HG03097 (cell line): ENCODE results near the gene MAVS.
"Not testable (repeated sequence)": the region's sequence is repeated elsewhere in the genome, so short reads cannot be mapped to it uniquely, and the experiment has no call there.

Experiments used
- ATAC-seq: cut with Tn5 transposase; IDR thresholded peaks from one replicate; pipeline ENCODE4 v1.9.1; 2021; ENCODE audit not compliant: unreplicated experiment, low FRiP score

Gene MAVS

GRCh38 chr20:3876676-3877075 lies 30.0 kb downstream of the MAVS start:
- no peak for ATAC-seq

- ATAC-seq, result not testable (repeated sequence)
Observed at GRCh38 chr20:3878921-3879274, 32.3 kb downstream of the MAVS start.

GRCh38 chr20:3885715-3886114 lies 39.1 kb downstream of the MAVS start:
- ATAC-seq, result no peak

- ATAC-seq, result no peak
Observed at GRCh38 chr20:3887876-3888620, 41.4 kb downstream of the MAVS start.

GRCh38 chr20:3888622-3889488 lies 42.2 kb downstream of the MAVS start, which contains the start of gene PANK2:
PANK2 (plus strand) TSS chr20:3889387.
- ATAC-seq, result peak; percentile 94

GRCh38 chr20:3889489-3890397 lies 43.1 kb downstream of the MAVS start:
- peak; percentile 4 for ATAC-seq

- ATAC-seq, result no peak
Observed at GRCh38 chr20:3890398-3890751, 43.7 kb downstream of the MAVS start.

GRCh38 chr20:3890999-3891929 lies 44.6 kb downstream of the MAVS start:
- ATAC-seq, result no peak

- ATAC-seq, result no peak
Observed at GRCh38 chr20:3894796-3895195, 48.2 kb downstream of the MAVS start.

GRCh38 chr20:3896302-3896701 lies 49.7 kb downstream of the MAVS start:
- ATAC-seq, result no peak

- ATAC-seq, result no peak
Observed at GRCh38 chr20:3896853-3897583, 50.4 kb downstream of the MAVS start.

GRCh38 chr20:3898181-3898580 lies 51.5 kb downstream of the MAVS start:
- ATAC-seq, result not testable (repeated sequence)

GRCh38 chr20:3898639-3899038 lies 52.0 kb downstream of the MAVS start:
- ATAC-seq, result no peak

- ATAC-seq, result no peak
Observed at GRCh38 chr20:3900187-3900604, 53.6 kb downstream of the MAVS start.

- no peak for ATAC-seq
Observed at GRCh38 chr20:3901028-3901705, 54.5 kb downstream of the MAVS start.

- no peak for ATAC-seq
Observed at GRCh38 chr20:3901706-3902440, 55.2 kb downstream of the MAVS start.

GRCh38 chr20:3902446-3902845 lies 55.8 kb downstream of the MAVS start:
- ATAC-seq, result no peak

- ATAC-seq, result no peak
Observed at GRCh38 chr20:3904224-3904623, 57.6 kb downstream of the MAVS start.
